GM23248 (cell line): Measurements from ENCODE around the gene SLC35E2B. TPM values are rescaled to one million over a fixed set of nuclear protein-coding genes. Genes with fewer than 3 reads are reported as not detected.
A peak's percentile ranks its signal among the peaks of the same experiment; 100 is the strongest.

Experiments used
- DNase-seq: peaks from one replicate; pipeline ENCODE4 v3.0.0-alpha.2; 2015
- H2AFZ ChIP-seq: fragments of 200-600 bp; sonication (generic); 2 replicates; pipeline ENCODE4 v1.6.1; 2016; ENCODE audit warnings: antibody characterized with exemption
- H3F3A ChIP-seq: fragments of 200-600 bp; sonication (generic); 2 replicates; pipeline ENCODE4 v1.6.1; 2016; ENCODE audit warnings: mild to moderate bottlenecking, antibody characterized with exemption, mixed run types; ENCODE audit not compliant: insufficient read depth
- H3K27ac ChIP-seq: fragments of 200-600 bp; sonication (generic); 2 replicates; pipeline ENCODE4 v1.5.1; 2016; ENCODE audit warnings: mild to moderate bottlenecking
- H3K27me3 ChIP-seq: fragments of 200-600 bp; sonication (generic); replicated peaks from 2 replicates; pipeline ENCODE4 v1.6.1; 2016; ENCODE audit warnings: mild to moderate bottlenecking; ENCODE audit not compliant: insufficient read depth
- H3K36me3 ChIP-seq: fragments of 200-600 bp; sonication (generic); 2 replicates; pipeline ENCODE4 v1.6.1; 2016; ENCODE audit warnings: low read depth, mild to moderate bottlenecking
- H3K4me1 ChIP-seq: fragments of 200-600 bp; sonication (generic); 2 replicates; pipeline ENCODE4 v1.6.1; 2016; ENCODE audit warnings: mild to moderate bottlenecking; ENCODE audit not compliant: insufficient read depth
- H3K4me2 ChIP-seq: fragments of 200-600 bp; sonication (generic); one replicate; pipeline ENCODE4 v1.6.1; 2016; ENCODE audit warnings: mild to moderate bottlenecking; ENCODE audit not compliant: unreplicated experiment
- H3K4me3 ChIP-seq: fragments of 200-600 bp; sonication (generic); 2 replicates; pipeline ENCODE4 v1.5.1; 2016; ENCODE audit warnings: mild to moderate bottlenecking
- H3K79me2 ChIP-seq: fragments of 200-600 bp; sonication (generic); 2 replicates; pipeline ENCODE4 v1.6.1; 2016; ENCODE audit warnings: mild to moderate bottlenecking; ENCODE audit not compliant: insufficient read depth
- H3K9ac ChIP-seq: fragments of 200-600 bp; sonication (generic); 2 replicates; pipeline ENCODE4 v1.6.1; 2016; ENCODE audit warnings: mild to moderate bottlenecking
- H3K9me2 ChIP-seq: fragments of 200-600 bp; sonication (generic); 2 replicates; pipeline ENCODE4 v1.6.1; 2016; ENCODE audit warnings: mixed run types, mild to moderate bottlenecking, moderate library complexity; ENCODE audit not compliant: insufficient read depth
- H3K9me3 ChIP-seq: fragments of 200-600 bp; sonication (generic); one replicate; pipeline ENCODE4 v1.6.1; 2017; ENCODE audit warnings: low read depth
- H4K20me1 ChIP-seq: fragments of 200-600 bp; sonication (generic); 2 replicates; pipeline ENCODE4 v1.6.0; 2016; ENCODE audit not compliant: insufficient read depth
- EZH2 ChIP-seq: fragments of 200-600 bp; sonication (generic); IDR thresholded peaks from 2 replicates; pipeline ENCODE4 v1.6.1; 2018; ENCODE audit warnings: antibody characterized with exemption, mild to moderate bottlenecking; ENCODE audit not compliant: insufficient read depth, poor library complexity, severe bottlenecking
- EZH2phosphoT487 ChIP-seq: fragments of 200-600 bp; sonication (generic); IDR thresholded peaks from 2 replicates; pipeline ENCODE4 v1.6.1; 2018; ENCODE audit warnings: antibody characterized with exemption, moderate library complexity, mild to moderate bottlenecking, low read depth; ENCODE audit not compliant: insufficient read depth
- WGBS, 2 experiments: methylation state at CpG; one replicate each; pipeline ENCODE4 v1.1.6; 2015 to 2017; ENCODE audit warnings: low lambda C conversion rate in 2 of 2, low coverage in 1 of 2; ENCODE audit errors: missing lambda C conversion rate in 2 of 2; 5-methylcytosine and 5-hydroxymethylcytosine counted together
- in situ Hi-C: fragments of 300-500 bp; cut with MboI; formaldehyde crosslinking; loops from 2 replicates; pipeline ENCODE4 v1.15.0; 2020
- polyA plus RNA-seq: library from polyadenylated mRNA; unstranded; fragments of >200 nt; fragmentation: Nextera tagmentation; extraction: Ambion mirVana; gene quantifications from 2 replicates; pipeline ENCODE4 v1.2.1, GENCODE V29; 2016
- total RNA-seq: library from RNA; depleted of rRNA; stranded (reverse); fragments of >200 nt; shearing (Covaris generic); gene quantifications from 2 replicates; pipeline ENCODE4 v1.2.3, GENCODE V29; 2014

SLC35E2B gene
- total and polyA plus RNA-seq, 2 experiments from 2014 or later, result 23.4 to 32.5 TPM

DNA sequence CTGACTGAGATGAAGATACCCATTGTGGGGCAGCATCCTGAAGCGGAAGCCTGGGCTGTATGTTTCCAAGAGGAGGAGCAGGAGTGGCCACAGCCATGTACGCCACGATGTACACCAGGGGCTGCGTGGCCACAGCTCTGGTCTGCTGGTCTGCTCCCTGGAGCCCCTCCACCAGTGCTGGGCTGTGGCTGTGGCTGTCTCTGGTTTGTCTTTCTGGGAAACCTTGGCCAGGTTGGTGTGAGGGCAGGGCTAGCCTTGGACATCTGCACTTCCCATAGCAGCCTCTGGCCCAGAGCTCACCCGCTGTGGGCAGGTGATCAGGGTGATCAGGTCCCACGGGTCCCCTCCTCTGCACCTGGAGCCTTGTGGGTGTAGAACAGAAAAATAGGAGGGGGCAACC is 74.7 kb downstream of the SLC35E2B start:
- H3K9me3 ChIP-seq, result no peaks in the 10 kb centered on the region
- peaks cover 15% of the 10 kb centered on the region; the same call in 1 of the 2 replicates for H3F3A ChIP-seq
- in situ Hi-C loops, result no loop called here
- no peak overlapping the region for H3K4me2 ChIP-seq
- no peak for DNase-seq
- peaks cover 6% of the 10 kb centered on the region; the same call in 1 of the 2 replicates for H3K4me1 ChIP-seq
- H3K27me3 ChIP-seq, result no peaks in the 10 kb centered on the region
- no peak overlapping the region for H2AFZ ChIP-seq
- no peak overlapping the region for H3K27ac ChIP-seq
- H3K9ac ChIP-seq, result no peak overlapping the region
- 78 to 82% methylated on average over 6 of the region's 6 CpGs for WGBS, 2 experiments
- no peaks in the 10 kb centered on the region for H3K36me3 ChIP-seq
- no peaks in the 10 kb centered on the region for H4K20me1 ChIP-seq
- no peak overlapping the region for H3K4me3 ChIP-seq
- no peak for TF ChIP-seq EZH2phosphoT487
- TF ChIP-seq EZH2, result no peak
- no peaks in the 10 kb centered on the region for H3K9me2 ChIP-seq
- H3K79me2 ChIP-seq, result peaks cover 40% of the 10 kb centered on the region

DNA sequence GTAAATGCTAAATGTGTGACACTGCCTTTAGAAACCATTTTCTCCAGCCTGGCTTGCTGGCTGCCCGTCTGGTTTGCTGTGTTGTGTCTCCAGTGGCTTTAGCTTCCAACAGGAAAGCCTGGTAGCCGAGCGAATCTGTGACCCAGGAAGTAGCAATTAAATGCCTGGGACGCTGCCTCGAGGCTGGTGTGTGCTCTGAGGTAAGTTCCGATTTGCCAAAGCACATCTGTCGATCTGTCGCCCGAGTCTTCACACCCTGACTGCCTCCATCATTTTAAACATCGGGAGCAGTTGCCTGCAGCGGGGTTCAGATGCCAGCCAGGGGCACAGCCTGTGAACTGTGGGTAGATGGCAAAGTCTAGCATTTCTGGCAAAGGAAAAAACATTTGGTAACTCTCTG is 75.1 kb downstream of the SLC35E2B start:
- Histone ChIP-seq H3K36me3 (no peaks in the 10 kb centered on the region), H2AFZ (no peak overlapping the region), H3K4me3 (no peak overlapping the region), H3K4me2 (no peak overlapping the region), H3K9me3 (no peaks in the 10 kb centered on the region), H3F3A (peaks cover 15% of the 10 kb centered on the region; the same call in 1 of the 2 replicates), H4K20me1 (no peaks in the 10 kb centered on the region), H3K9ac (peak overlapping the region; percentile 99; the same call in 1 of the 2 replicates), H3K27ac (no peak overlapping the region), H3K79me2 (peaks cover 40% of the 10 kb centered on the region), H3K27me3 (no peaks in the 10 kb centered on the region), H3K4me1 (peaks cover 6% of the 10 kb centered on the region; the same call in 1 of the 2 replicates), H3K9me2 (no peaks in the 10 kb centered on the region)
- TF ChIP-seq EZH2phosphoT487 (no peak), EZH2 (no peak)
- no peak for DNase-seq
- in situ Hi-C loops, result no loop called here
- 91 to 93% methylated on average over 11 of the region's 11 CpGs for WGBS, 2 experiments

DNA sequence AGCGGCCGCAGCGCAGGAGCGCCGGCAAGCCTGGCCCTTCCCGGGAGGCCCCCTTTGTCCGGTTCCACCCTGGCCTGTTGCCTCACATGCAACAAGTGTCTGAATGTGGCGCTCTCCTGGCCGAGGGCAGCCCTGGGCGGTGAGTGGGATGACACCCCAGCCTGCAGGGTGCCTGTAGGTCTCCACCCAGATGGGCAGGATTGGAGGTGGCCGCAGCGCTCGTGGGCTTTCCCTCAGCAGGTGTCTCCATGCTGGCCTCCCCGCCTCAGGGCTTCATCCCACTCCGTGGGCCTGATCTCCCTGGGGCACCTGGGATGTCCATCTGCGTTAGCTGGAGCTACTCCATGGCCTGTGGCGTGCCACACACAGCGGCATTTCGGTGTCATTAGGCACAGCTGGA is 75.8 kb downstream of the SLC35E2B start:
- Histone ChIP-seq H3K4me3 (peak overlapping the region; percentile 92), H3K9ac (peak overlapping the region; percentile 99), H3K4me1 (peaks cover 6% of the 10 kb centered on the region; the same call in 1 of the 2 replicates), H4K20me1 (no peaks in the 10 kb centered on the region), H3K9me3 (no peaks in the 10 kb centered on the region), H3K27me3 (no peaks in the 10 kb centered on the region), H3K36me3 (no peaks in the 10 kb centered on the region), H3K27ac (peak overlapping the region; percentile 99), H2AFZ (no peak overlapping the region), H3K79me2 (peaks cover 40% of the 10 kb centered on the region), H3K4me2 (peak overlapping the region; percentile 92), H3F3A (peaks cover 20% of the 10 kb centered on the region), H3K9me2 (no peaks in the 10 kb centered on the region)
- in situ Hi-C loops, result no loop called here
- TF ChIP-seq EZH2 (no peak), EZH2phosphoT487 (no peak)
- DNase-seq, result no peak
- WGBS, 2 experiments, result 93 to 95% methylated on average over 15 to 17 of the region's 19 CpGs

DNA sequence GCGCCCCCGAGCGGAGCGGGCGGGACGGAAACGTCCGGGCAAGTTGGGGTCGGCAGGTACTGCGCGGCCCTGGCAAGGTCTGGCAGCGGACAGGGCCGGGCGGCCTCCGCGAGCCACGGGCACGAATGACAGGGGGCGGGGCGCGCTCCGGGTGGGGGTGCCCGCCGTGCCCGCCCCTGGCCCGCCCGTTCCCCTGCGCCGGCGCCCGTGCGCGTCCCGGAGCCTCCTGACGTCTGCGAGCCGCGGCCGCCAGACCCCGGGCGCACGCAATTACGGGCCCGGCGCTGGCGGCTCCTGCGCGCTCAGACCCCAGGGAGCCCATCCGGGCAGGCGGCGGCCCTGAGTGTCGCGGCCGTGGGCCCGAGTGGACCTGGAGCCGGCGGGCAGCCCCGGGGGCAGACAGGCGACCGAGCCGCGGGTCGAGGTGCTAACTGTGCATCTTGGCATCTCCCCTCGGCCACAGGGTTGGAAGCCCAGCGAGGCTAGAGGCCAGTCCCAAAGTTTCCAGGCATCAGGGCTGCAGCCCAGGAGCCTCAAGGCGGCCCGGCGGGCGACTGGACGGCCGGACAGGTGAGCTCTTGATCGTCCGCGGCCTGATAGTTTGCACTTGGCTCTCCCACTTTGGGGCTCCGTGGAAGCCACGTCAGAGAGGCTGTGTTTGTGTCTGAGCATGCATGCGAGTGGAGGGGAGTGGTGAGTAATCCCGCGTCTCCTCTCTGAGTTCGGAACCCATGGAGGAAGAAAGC is 76.4 kb downstream of the SLC35E2B start:
- Histone ChIP-seq H3K9me3 (no peaks in the 10 kb centered on the region), H3K9me2 (no peaks in the 10 kb centered on the region), H3F3A (peaks cover 21% of the 10 kb centered on the region), H3K4me1 (peaks cover 6% of the 10 kb centered on the region; the same call in 1 of the 2 replicates), H3K27me3 (no peaks in the 10 kb centered on the region), H3K36me3 (no peaks in the 10 kb centered on the region), H2AFZ (peak overlapping the region; percentile 58), H3K4me3 (peak overlapping the region; percentile 92), H3K9ac (peak overlapping the region; percentile 99), H4K20me1 (no peaks in the 10 kb centered on the region), H3K79me2 (peaks cover 40% of the 10 kb centered on the region), H3K27ac (peak overlapping the region; percentile 99), H3K4me2 (peak overlapping the region; percentile 92)
- 4 to 5% methylated on average over 56 to 57 of the region's 80 CpGs for WGBS, 2 experiments
- DNase-seq, result peak; percentile 67
- in situ Hi-C loops, result no loop called here
- TF ChIP-seq EZH2phosphoT487, result no peak
- TF ChIP-seq EZH2, result no peak
